HEK293T (cell line): ENCODE measurements around the gene ERC1.
A peak's percentile ranks its signal among the peaks of the same experiment; 100 is the strongest.

Source experiments
- CTCF ChIA-PET: fragments of 350-600 bp; formaldehyde crosslinking; extraction: SDS; loops from one replicate; lab custom pipeline; 2021; ENCODE audit warnings: antibody characterized with exemption, inconsistent platforms; lab: Yijun Ruan, JAX
- POLR2A ChIA-PET: fragments of 350-600 bp; formaldehyde crosslinking; extraction: SDS; loops from one replicate; lab custom pipeline; 2020; ENCODE audit warnings: antibody characterized with exemption, inconsistent platforms; lab: Yijun Ruan, JAX
- DNase-seq: peaks from one replicate; pipeline ENCODE4 v3.0.0; 2012; ENCODE audit warnings: mixed read lengths; ENCODE audit errors: extremely low spot score
- ARNT ChIP-seq: fragments of 450-650 bp; IDR thresholded peaks from 2 replicates; pipeline ENCODE4 v1.6.1; 2017; ENCODE audit warnings: mild to moderate bottlenecking
- BHLHE40 ChIP-seq: fragments of 450-650 bp; IDR thresholded peaks from 2 replicates; pipeline ENCODE4 v1.6.1; 2016; ENCODE audit warnings: mild to moderate bottlenecking, moderate library complexity, borderline replicate concordance
- CTBP1 ChIP-seq: fragments of 450-650 bp; IDR thresholded peaks from 2 replicates; pipeline ENCODE4 v1.6.1; 2016; ENCODE audit warnings: borderline replicate concordance
- ELF4 ChIP-seq: fragments of 450-650 bp; IDR thresholded peaks from 2 replicates; pipeline ENCODE4 v1.6.1; 2017; ENCODE audit warnings: antibody characterized with exemption
- FOXA1 ChIP-seq: fragments of 450-650 bp; IDR thresholded peaks from 2 replicates; pipeline ENCODE4 v1.6.1; 2016; ENCODE audit warnings: mild to moderate bottlenecking
- FOXK2 ChIP-seq: fragments of 450-650 bp; IDR thresholded peaks from 2 replicates; pipeline ENCODE4 v1.6.1; 2016; ENCODE audit warnings: mild to moderate bottlenecking
- FOXM1 ChIP-seq: fragments of 450-650 bp; IDR thresholded peaks from 2 replicates; pipeline ENCODE4 v1.6.1; 2017; ENCODE audit warnings: mild to moderate bottlenecking, borderline replicate concordance
- HDGF ChIP-seq: fragments of 450-650 bp; IDR thresholded peaks from 2 replicates; pipeline ENCODE4 v1.6.1; 2017; ENCODE audit warnings: antibody characterized with exemption, borderline replicate concordance
- L3MBTL2 ChIP-seq: fragments of 450-650 bp; conservative IDR thresholded peaks from 2 replicates; pipeline ENCODE4 v1.6.1; 2016; ENCODE audit warnings: mild to moderate bottlenecking
- LEF1 ChIP-seq: fragments of 450-650 bp; IDR thresholded peaks from 2 replicates; pipeline ENCODE4 v1.6.1; 2017; ENCODE audit warnings: mild to moderate bottlenecking, borderline replicate concordance
- NFRKB ChIP-seq: fragments of 450-650 bp; IDR thresholded peaks from 2 replicates; pipeline ENCODE4 v1.6.1; 2016; ENCODE audit warnings: mild to moderate bottlenecking, moderate library complexity
- SP1 ChIP-seq: fragments of 450-650 bp; IDR thresholded peaks from 2 replicates; pipeline ENCODE4 v1.6.1; 2017
- SUZ12 ChIP-seq: fragments of 450-650 bp; IDR thresholded peaks from 2 replicates; pipeline ENCODE4 v1.6.1; 2016; ENCODE audit warnings: mild to moderate bottlenecking
- TARDBP ChIP-seq: fragments of 450-650 bp; IDR thresholded peaks from 2 replicates; pipeline ENCODE4 v1.6.1; 2016
- ZNF384 ChIP-seq: fragments of 450-650 bp; IDR thresholded peaks from 2 replicates; pipeline ENCODE4 v1.6.1; 2016
- TF ChIP-seq, protein P1 (sequence below): fragments of 450-650 bp; IDR thresholded peaks from 2 replicates; pipeline ENCODE4 v1.6.1; 2016

The ERC1 gene

DNA sequence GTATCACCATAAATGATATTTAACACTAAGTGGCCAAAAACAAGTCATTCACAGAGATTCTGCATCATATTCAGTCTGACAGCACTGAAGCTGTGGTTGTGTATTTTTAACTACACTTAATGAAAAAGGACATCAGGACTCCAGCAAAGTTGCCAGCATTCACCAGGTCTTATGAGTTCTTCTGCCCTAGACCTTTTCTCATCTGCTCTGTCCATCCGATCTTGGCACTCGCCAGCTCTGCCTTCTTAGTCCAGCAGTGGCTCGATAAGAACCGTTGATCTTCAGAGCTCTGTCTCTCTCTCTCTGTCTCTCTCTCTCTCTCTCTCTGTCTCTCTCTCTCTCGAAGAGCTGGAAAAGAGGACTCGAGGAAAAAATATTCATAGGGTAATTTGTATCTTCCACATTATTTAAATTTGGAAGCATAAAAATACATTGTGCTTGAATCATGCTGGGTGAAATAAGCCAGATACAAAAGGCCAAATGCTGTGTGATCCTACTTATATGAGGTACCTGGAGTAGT, 371.2 kb downstream of the ERC1 start:
- no peak for TF ChIP-seq SUZ12
- no peak for TF ChIP-seq HDGF
- TF ChIP-seq CTBP1 = no peak
- TF ChIP-seq ELF4 = no peak
- no peak for TF ChIP-seq ARNT
- TF ChIP-seq, protein P1, sequence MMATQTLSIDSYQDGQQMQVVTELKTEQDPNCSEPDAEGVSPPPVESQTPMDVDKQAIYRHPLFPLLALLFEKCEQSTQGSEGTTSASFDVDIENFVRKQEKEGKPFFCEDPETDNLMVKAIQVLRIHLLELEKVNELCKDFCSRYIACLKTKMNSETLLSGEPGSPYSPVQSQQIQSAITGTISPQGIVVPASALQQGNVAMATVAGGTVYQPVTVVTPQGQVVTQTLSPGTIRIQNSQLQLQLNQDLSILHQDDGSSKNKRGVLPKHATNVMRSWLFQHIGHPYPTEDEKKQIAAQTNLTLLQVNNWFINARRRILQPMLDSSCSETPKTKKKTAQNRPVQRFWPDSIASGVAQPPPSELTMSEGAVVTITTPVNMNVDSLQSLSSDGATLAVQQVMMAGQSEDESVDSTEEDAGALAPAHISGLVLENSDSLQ = no peak
- TF ChIP-seq NFRKB = no peak
- TF ChIP-seq L3MBTL2 = no peak
- ChIA-PET POLR2A (no interaction called here), CTCF (interaction anchor here (0.6 kb wide), 1 partner anchor 244 kb away, joined by 3 read pairs; no protein-coding TSS in a partner anchor)
- no peak for DNase-seq

DNA sequence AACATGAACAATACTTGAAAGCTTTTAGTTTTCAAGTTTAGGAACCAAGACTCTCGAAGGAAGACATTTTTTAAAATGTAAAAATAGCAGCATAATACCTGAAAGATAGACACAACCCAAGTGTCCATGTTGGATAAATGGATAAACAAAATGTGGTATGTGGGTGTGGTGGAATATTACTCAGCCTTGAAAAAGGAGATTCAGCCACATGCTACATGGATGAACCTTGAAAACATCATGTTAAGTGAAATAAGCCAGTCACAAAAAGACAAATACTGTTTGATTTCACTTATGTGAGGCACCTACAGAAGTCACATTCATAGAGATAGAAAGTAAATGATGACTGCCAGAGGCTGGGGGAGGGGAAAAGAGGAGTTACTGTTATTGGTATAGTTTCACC, 374.7 kb downstream of the ERC1 start:
- DNase-seq = no peak
- POLR2A ChIA-PET = no interaction called here
- TF ChIP-seq FOXA1 = no peak
- TF ChIP-seq ELF4 = no peak
- TF ChIP-seq, protein P1 = no peak
- no peak for TF ChIP-seq ZNF384
- no peak for TF ChIP-seq FOXM1
- no peak for TF ChIP-seq L3MBTL2
- no peak for TF ChIP-seq BHLHE40
- TF ChIP-seq FOXK2 = no peak
- TF ChIP-seq CTBP1 = no peak
- no peak for TF ChIP-seq NFRKB
- no peak for TF ChIP-seq LEF1
- no peak for TF ChIP-seq SP1
- TF ChIP-seq SUZ12 = no peak
- TF ChIP-seq TARDBP = no peak
- no peak for TF ChIP-seq ARNT
- TF ChIP-seq HDGF = no peak
- CTCF ChIA-PET = no interaction called here

GRCh38 chr12:1367331-1368291, 376.6 kb downstream of the ERC1 start:
- peak; percentile 19 for DNase-seq
- ChIA-PET CTCF (interaction anchor here (1.2 kb wide), 1 partner anchor 237 kb away, joined by 3 read pairs; no protein-coding TSS in a partner anchor), POLR2A (no interaction called here)
- no peak for TF ChIP-seq ARNT

DNA sequence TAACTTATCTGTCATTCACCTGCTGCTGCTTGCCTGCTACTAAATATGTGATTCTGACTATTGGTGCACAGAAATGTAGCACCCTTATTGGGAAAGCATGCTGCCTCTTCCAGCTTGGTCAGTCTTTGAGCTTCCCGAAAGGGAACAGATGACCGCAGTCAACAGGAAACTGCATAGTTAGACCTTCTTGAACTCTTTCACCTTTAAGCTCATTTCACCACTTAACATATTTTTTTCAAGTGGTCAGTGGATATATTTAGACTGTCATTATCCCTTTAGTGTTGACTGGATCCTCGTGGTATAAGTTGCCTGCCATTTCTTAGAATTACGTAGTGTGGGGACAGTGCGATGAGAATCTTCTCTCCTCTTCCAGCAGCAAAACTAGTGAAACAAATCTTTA, 378.4 kb downstream of the ERC1 start:
- ChIA-PET CTCF (no interaction called here), POLR2A (no interaction called here)
- no peak for TF ChIP-seq FOXM1
- no peak for TF ChIP-seq ZNF384
- TF ChIP-seq FOXA1 = no peak
- no peak for DNase-seq

GRCh38 chr12:1369938-1370500, 379.0 kb downstream of the ERC1 start:
- DNase-seq = no peak
- CTCF ChIA-PET = no interaction called here
- POLR2A ChIA-PET = no interaction called here
- TF ChIP-seq ELF4 (no peak), LEF1 (no peak), NFRKB (no peak), TARDBP (no peak)
- TF ChIP-seq, protein P1 = no peak

- ChIA-PET POLR2A (no interaction called here), CTCF (no interaction called here)
- TF ChIP-seq FOXM1 = no peak
- no peak for TF ChIP-seq BHLHE40
- TF ChIP-seq, protein P1 = no peak
- no peak for TF ChIP-seq L3MBTL2
- TF ChIP-seq FOXK2 = no peak
- no peak for TF ChIP-seq FOXA1
- TF ChIP-seq NFRKB = no peak
- no peak for TF ChIP-seq ZNF384
- TF ChIP-seq ELF4 = no peak
- TF ChIP-seq HDGF = no peak
- no peak for TF ChIP-seq ARNT
- no peak for TF ChIP-seq SUZ12
- TF ChIP-seq TARDBP = no peak
- DNase-seq = no peak
Observed at GRCh38 chr12:1373901-1374735, 383.1 kb downstream of the ERC1 start.
